ENCODE measurements around the gene ITGA6.

Gene ITGA6

GRCh38 chr2:172398440-172398839 lies 28.9 kb upstream of the ITGA6 start:
- Histone ChIP-seq H3K79me2 (ENCODE audit: insufficient read depth, low read depth) (no peaks in the 10 kb centered on the region), H3K36me3 (ENCODE audit: insufficient read depth) (no peaks in the 10 kb centered on the region), H3K27me3 (ENCODE audit: insufficient read depth, low read depth) (no peaks in the 10 kb centered on the region), H3K9ac (no peak overlapping the region), H2AFZ (ENCODE audit: low read depth) (no peak overlapping the region), H3K4me2 (no peak overlapping the region), H3K27ac (no peak overlapping the region), H4K20me1 (ENCODE audit: insufficient read depth) (no peaks in the 10 kb centered on the region), H3K4me3 (IDR thresholded peaks at IDR 0.05; ENCODE audit: insufficient read depth, low read depth, low read length) (no peak overlapping the region), H3K4me1 (ENCODE audit: low read depth, poor library complexity, severe bottlenecking) (no peaks in the 10 kb centered on the region)
- no peak for TF ChIP-seq CTCF (conservative IDR thresholded peaks at IDR 0.05; ENCODE audit: low read depth, low read length)

DNA sequence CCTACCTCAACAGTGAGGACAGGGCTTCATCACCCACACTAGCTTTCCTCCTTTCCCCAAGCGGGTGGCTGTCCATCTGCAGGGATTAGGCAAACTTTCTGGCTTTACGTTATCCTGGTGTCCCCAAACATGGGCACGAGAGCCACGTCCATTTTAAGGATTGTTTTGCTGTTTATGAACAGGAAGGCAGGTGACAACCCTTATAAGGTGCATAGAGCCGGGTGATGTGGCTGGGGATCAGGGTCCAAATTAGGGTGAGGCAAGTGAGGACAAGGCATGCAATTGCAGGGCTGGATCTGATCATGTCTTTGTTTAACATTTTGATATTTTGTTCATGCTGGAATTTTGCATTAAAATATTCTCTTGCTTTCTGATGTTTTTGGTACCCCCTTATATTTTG lies 27.6 kb upstream of the ITGA6 start:
- Histone ChIP-seq H3K79me2 (ENCODE audit: insufficient read depth, low read depth) (no peaks in the 10 kb centered on the region), H3K9ac (no peak overlapping the region), H3K4me2 (no peak overlapping the region), H3K4me3 (IDR thresholded peaks at IDR 0.05; ENCODE audit: insufficient read depth, low read depth, low read length) (no peak overlapping the region), H3K27ac (no peak overlapping the region), H4K20me1 (ENCODE audit: insufficient read depth) (no peaks in the 10 kb centered on the region), H3K36me3 (ENCODE audit: insufficient read depth) (no peaks in the 10 kb centered on the region), H3K4me1 (ENCODE audit: low read depth, poor library complexity, severe bottlenecking) (no peaks in the 10 kb centered on the region), H2AFZ (ENCODE audit: low read depth) (no peak overlapping the region), H3K27me3 (ENCODE audit: insufficient read depth, low read depth) (no peaks in the 10 kb centered on the region)
- no peak for TF ChIP-seq CTCF (conservative IDR thresholded peaks at IDR 0.05; ENCODE audit: low read depth, low read length)

DNA sequence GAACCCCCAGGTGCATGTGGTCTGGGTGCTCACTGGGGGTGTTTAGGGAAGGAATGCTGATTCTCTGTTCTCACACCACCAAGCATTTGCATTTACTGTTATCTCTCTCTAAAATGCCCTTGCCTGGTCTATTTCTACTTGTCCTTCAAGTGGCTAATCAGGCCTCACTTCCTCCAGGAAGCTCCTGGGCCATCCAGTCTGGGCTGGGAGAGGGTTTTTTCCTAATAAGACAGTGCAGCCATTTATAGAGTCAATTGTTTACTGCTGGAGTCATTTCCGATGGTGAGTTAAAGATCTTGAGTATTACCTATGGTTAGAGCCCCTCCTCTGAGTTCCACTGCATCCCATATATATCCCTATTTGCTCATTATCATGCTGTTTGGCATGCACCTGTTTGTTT lies 25.2 kb upstream of the ITGA6 start:
- H3K4me3 ChIP-seq (IDR thresholded peaks at IDR 0.05; ENCODE audit: insufficient read depth, low read depth, low read length) = no peak overlapping the region
- no peak overlapping the region for H2AFZ ChIP-seq (ENCODE audit: low read depth)
- H3K27ac ChIP-seq = no peak overlapping the region
- no peaks in the 10 kb centered on the region for H3K27me3 ChIP-seq (ENCODE audit: insufficient read depth, low read depth)
- H3K9ac ChIP-seq = no peak overlapping the region
- no peaks in the 10 kb centered on the region for H4K20me1 ChIP-seq (ENCODE audit: insufficient read depth)
- H3K36me3 ChIP-seq (ENCODE audit: insufficient read depth) = no peaks in the 10 kb centered on the region
- TF ChIP-seq CTCF (conservative IDR thresholded peaks at IDR 0.05; ENCODE audit: low read depth, low read length) = no peak
- no peak overlapping the region for H3K4me2 ChIP-seq
- H3K4me1 ChIP-seq (ENCODE audit: low read depth, poor library complexity, severe bottlenecking) = no peaks in the 10 kb centered on the region
- no peaks in the 10 kb centered on the region for H3K79me2 ChIP-seq (ENCODE audit: insufficient read depth, low read depth)

- H3K4me2 ChIP-seq = no peak overlapping the region
Measured at GRCh38 chr2:172403402-172403801, 24.0 kb upstream of the ITGA6 start.

More at GRCh38 chr2:172403402-172403801, 24.0 kb upstream of the ITGA6 start:
- Histone ChIP-seq H3K4me1 (ENCODE audit: low read depth, poor library complexity, severe bottlenecking) (no peaks in the 10 kb centered on the region), H3K79me2 (ENCODE audit: insufficient read depth, low read depth) (no peaks in the 10 kb centered on the region), H2AFZ (ENCODE audit: low read depth) (no peak overlapping the region), H3K9ac (no peak overlapping the region), H3K4me3 (IDR thresholded peaks at IDR 0.05; ENCODE audit: insufficient read depth, low read depth, low read length) (no peak overlapping the region), H3K36me3 (ENCODE audit: insufficient read depth) (no peaks in the 10 kb centered on the region), H3K27ac (no peak overlapping the region), H4K20me1 (ENCODE audit: insufficient read depth) (no peaks in the 10 kb centered on the region), H3K27me3 (ENCODE audit: insufficient read depth, low read depth) (no peaks in the 10 kb centered on the region)
- TF ChIP-seq CTCF (conservative IDR thresholded peaks at IDR 0.05; ENCODE audit: low read depth, low read length) = no peak
